GM12878 (cell line): ENCODE results near the gene ELK4. TPM values are rescaled to one million over a fixed set of nuclear protein-coding genes. Genes with fewer than 3 reads are reported as not detected.

Experiments used
- ATF2 ChIP-seq: IDR thresholded peaks from 2 replicates; pipeline ENCODE4 v1.6.1; 2012; ENCODE audit warnings: low read length, inconsistent platforms
- ATF7 ChIP-seq: fragments of 450-650 bp; IDR thresholded peaks from 2 replicates; pipeline ENCODE4 v1.6.1; 2016; ENCODE audit warnings: low read depth, mild to moderate bottlenecking
- CBFB ChIP-seq: IDR thresholded peaks from 2 replicates; pipeline ENCODE4 v1.6.1; 2016; ENCODE audit warnings: antibody characterized with exemption, low read depth
- CEBPB ChIP-seq, 2 experiments: fragments of 150-350 bp in 1 of 2; IDR thresholded peaks; 2 replicates each; pipeline ENCODE4 v1.6.1; 2012 to 2014; ENCODE audit warnings: low read depth in 2 of 2, low read length in 2 of 2, borderline replicate concordance in 1 of 2, inconsistent platforms in 1 of 2
- HDAC2 ChIP-seq: fragments of 200-600 bp; sonication (generic); IDR thresholded peaks from 2 replicates; pipeline ENCODE4 v1.6.1; 2017
- HDAC6 ChIP-seq: fragments of 200-600 bp; sonication (generic); IDR thresholded peaks from one replicate; pipeline ENCODE4 v1.8.0; 2017; ENCODE audit warnings: antibody characterized with exemption; ENCODE audit not compliant: unreplicated experiment
- HDGF ChIP-seq: fragments of 450-650 bp; IDR thresholded peaks from 2 replicates; pipeline ENCODE4 v1.6.1; 2016; ENCODE audit warnings: antibody characterized with exemption
- JUND ChIP-seq: IDR thresholded peaks from 2 replicates; pipeline ENCODE4 v1.6.1; 2012; ENCODE audit warnings: low read depth, mild to moderate bottlenecking, low read length, improper control_type of control experiment, moderate library complexity
- LARP7 ChIP-seq: fragments of 450-650 bp; IDR thresholded peaks from 2 replicates; pipeline ENCODE4 v1.6.1; 2017; ENCODE audit warnings: mild to moderate bottlenecking
- MXI1 ChIP-seq: fragments of 150-350 bp; IDR thresholded peaks from 2 replicates; pipeline ENCODE4 v1.6.1; 2011; ENCODE audit warnings: low read depth, mild to moderate bottlenecking, inconsistent platforms, low read length, improper control_type of control experiment
- MYB ChIP-seq: fragments of 150-350 bp; IDR thresholded peaks from 2 replicates; pipeline ENCODE4 v1.6.1; 2014; ENCODE audit warnings: mild to moderate bottlenecking, low read depth, low read length, borderline replicate concordance
- NFXL1 ChIP-seq: fragments of 450-650 bp; IDR thresholded peaks from 2 replicates; pipeline ENCODE4 v1.6.1; 2017; ENCODE audit warnings: antibody characterized with exemption, mild to moderate bottlenecking, borderline replicate concordance
- RCOR1 ChIP-seq: conservative IDR thresholded peaks from 2 replicates; pipeline ENCODE4 v1.6.1; 2012; ENCODE audit warnings: low read depth, low read length, improper control_type of control experiment
- SMARCA5 ChIP-seq: fragments of 450-650 bp; IDR thresholded peaks from 2 replicates; pipeline ENCODE4 v1.6.1; 2017; ENCODE audit warnings: mild to moderate bottlenecking
- SPI1 ChIP-seq: IDR thresholded peaks from 2 replicates; pipeline ENCODE4 v1.6.1; 2011; ENCODE audit warnings: low read depth, mild to moderate bottlenecking, low read length, moderate library complexity, borderline replicate concordance; ENCODE audit not compliant: insufficient read depth
- SUPT20H ChIP-seq: IDR thresholded peaks from 2 replicates; pipeline ENCODE4 v1.6.1; 2011; ENCODE audit warnings: low read depth, mild to moderate bottlenecking, low read length, moderate library complexity, borderline replicate concordance; ENCODE audit not compliant: control insufficient read depth
- TCF3 ChIP-seq: IDR thresholded peaks from 2 replicates; pipeline ENCODE4 v1.6.1; 2012; ENCODE audit warnings: low read depth, mild to moderate bottlenecking, low read length, borderline replicate concordance; ENCODE audit not compliant: insufficient read depth
- ZNF274 ChIP-seq: IDR thresholded peaks from one replicate; pipeline ENCODE4 v1.8.0; 2011; ENCODE audit not compliant: insufficient read length, insufficient read depth
- ZNF384 ChIP-seq: IDR thresholded peaks from 2 replicates; pipeline ENCODE4 v1.6.1; 2012; ENCODE audit warnings: low read depth, mild to moderate bottlenecking, low read length, improper control_type of control experiment, borderline replicate concordance
- polyA plus RNA-seq, 11 experiments: library from polyadenylated mRNA; depleted of rRNA in 4 of 11; unstranded in 6 of 11; stranded (reverse) in 5 of 11; fragments of >200 nt; fragmentation: Nextera tagmentation in 4 of 11; fragmentation: Illumina TruSeq in 1 of 11; extraction: Ambion mirVana in 4 of 11; extraction: Trizol in 1 of 11; gene quantifications; 1 replicate in 1 of 11; 2 replicates in 10 of 11; pipeline versions ENCODE4 v1.2.1 to v1.2.3, GENCODE V29; 2011 to 2016; ENCODE audit warnings: inconsistent platforms in 2 of 11, missing spikeins in 2 of 11, low read depth in 1 of 11
- total RNA-seq, 4 experiments: library from RNA; depleted of rRNA in 3 of 4; stranded (reverse); fragments of >200 nt in 3 of 4; fragmentation: Illumina TruSeq in 1 of 4; extraction: Trizol in 1 of 4; gene quantifications; 2 replicates each; pipeline versions ENCODE4 v1.2.1 to v1.2.3, GENCODE V29; 2013 to 2021
- TF ChIP-seq, protein P1 (sequence below): fragments of 450-650 bp; IDR thresholded peaks from 2 replicates; pipeline ENCODE4 v1.6.1; 2018; ENCODE audit warnings: borderline replicate concordance, mild to moderate bottlenecking; ENCODE audit not compliant: partially characterized antibody
- TF ChIP-seq, protein P2 (sequence below): fragments of 450-650 bp; IDR thresholded peaks from 2 replicates; pipeline ENCODE4 v1.6.1; 2016; ENCODE audit warnings: mild to moderate bottlenecking, moderate library complexity, borderline replicate concordance
- TF ChIP-seq, protein P3 (sequence below): fragments of 450-650 bp; IDR thresholded peaks from 2 replicates; pipeline ENCODE4 v1.6.1; 2017; ENCODE audit warnings: mild to moderate bottlenecking, low read depth, inconsistent platforms; ENCODE audit not compliant: poor library complexity, severe bottlenecking

The ELK4 gene
- total and polyA plus RNA-seq, 10 of the 15 experiments (the other 5 are each of a cell fraction or from before 2014, with no cell fraction given) = 5.2 to 71.5 (median 18.5) TPM

GRCh38 chr1:205668951-205669340 lies 37.1 kb upstream of the ELK4 start (continued):
- TF ChIP-seq, protein P1, sequence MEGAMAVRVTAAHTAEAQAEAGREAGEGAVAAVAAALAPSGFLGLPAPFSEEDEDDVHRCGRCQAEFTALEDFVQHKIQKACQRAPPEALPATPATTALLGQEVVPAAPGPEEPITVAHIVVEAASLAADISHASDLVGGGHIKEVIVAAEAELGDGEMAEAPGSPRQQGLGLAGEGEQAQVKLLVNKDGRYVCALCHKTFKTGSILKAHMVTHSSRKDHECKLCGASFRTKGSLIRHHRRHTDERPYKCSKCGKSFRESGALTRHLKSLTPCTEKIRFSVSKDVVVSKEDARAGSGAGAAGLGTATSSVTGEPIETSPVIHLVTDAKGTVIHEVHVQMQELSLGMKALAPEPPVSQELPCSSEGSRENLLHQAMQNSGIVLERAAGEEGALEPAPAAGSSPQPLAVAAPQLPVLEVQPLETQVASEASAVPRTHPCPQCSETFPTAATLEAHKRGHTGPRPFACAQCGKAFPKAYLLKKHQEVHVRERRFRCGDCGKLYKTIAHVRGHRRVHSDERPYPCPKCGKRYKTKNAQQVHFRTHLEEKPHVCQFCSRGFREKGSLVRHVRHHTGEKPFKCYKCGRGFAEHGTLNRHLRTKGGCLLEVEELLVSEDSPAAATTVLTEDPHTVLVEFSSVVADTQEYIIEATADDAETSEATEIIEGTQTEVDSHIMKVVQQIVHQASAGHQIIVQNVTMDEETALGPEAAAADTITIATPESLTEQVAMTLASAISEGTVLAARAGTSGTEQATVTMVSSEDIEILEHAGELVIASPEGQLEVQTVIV = no peak
- TF ChIP-seq ATF7 = no peak
- no peak for TF ChIP-seq CEBPB (IDR thresholded peaks at IDR 0.05; ENCODE audit: borderline replicate concordance in 1 of 2, low read depth in 2 of 2, low read length in 2 of 2)
- TF ChIP-seq HDAC6 = no peak
- TF ChIP-seq RCOR1 = no peak
- no peak for TF ChIP-seq HDGF
- no peak for TF ChIP-seq CBFB
- TF ChIP-seq TCF3 = no peak
- no peak for TF ChIP-seq SUPT20H
- peak; percentile 85 for TF ChIP-seq SPI1
- TF ChIP-seq MYB = no peak
- TF ChIP-seq JUND = no peak
- TF ChIP-seq, protein P2, sequence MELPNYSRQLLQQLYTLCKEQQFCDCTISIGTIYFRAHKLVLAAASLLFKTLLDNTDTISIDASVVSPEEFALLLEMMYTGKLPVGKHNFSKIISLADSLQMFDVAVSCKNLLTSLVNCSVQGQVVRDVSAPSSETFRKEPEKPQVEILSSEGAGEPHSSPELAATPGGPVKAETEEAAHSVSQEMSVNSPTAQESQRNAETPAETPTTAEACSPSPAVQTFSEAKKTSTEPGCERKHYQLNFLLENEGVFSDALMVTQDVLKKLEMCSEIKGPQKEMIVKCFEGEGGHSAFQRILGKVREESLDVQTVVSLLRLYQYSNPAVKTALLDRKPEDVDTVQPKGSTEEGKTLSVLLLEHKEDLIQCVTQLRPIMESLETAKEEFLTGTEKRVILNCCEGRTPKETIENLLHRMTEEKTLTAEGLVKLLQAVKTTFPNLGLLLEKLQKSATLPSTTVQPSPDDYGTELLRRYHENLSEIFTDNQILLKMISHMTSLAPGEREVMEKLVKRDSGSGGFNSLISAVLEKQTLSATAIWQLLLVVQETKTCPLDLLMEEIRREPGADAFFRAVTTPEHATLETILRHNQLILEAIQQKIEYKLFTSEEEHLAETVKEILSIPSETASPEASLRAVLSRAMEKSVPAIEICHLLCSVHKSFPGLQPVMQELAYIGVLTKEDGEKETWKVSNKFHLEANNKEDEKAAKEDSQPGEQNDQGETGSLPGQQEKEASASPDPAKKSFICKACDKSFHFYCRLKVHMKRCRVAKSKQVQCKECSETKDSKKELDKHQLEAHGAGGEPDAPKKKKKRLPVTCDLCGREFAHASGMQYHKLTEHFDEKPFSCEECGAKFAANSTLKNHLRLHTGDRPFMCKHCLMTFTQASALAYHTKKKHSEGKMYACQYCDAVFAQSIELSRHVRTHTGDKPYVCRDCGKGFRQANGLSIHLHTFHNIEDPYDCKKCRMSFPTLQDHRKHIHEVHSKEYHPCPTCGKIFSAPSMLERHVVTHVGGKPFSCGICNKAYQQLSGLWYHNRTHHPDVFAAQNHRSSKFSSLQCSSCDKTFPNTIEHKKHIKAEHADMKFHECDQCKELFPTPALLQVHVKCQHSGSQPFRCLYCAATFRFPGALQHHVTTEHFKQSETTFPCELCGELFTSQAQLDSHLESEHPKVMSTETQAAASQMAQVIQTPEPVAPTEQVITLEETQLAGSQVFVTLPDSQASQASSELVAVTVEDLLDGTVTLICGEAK = no peak
- TF ChIP-seq, protein P3, sequence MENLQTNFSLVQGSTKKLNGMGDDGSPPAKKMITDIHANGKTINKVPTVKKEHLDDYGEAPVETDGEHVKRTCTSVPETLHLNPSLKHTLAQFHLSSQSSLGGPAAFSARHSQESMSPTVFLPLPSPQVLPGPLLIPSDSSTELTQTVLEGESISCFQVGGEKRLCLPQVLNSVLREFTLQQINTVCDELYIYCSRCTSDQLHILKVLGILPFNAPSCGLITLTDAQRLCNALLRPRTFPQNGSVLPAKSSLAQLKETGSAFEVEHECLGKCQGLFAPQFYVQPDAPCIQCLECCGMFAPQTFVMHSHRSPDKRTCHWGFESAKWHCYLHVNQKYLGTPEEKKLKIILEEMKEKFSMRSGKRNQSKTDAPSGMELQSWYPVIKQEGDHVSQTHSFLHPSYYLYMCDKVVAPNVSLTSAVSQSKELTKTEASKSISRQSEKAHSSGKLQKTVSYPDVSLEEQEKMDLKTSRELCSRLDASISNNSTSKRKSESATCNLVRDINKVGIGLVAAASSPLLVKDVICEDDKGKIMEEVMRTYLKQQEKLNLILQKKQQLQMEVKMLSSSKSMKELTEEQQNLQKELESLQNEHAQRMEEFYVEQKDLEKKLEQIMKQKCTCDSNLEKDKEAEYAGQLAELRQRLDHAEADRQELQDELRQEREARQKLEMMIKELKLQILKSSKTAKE = peak; percentile 14
- TF ChIP-seq HDAC2 = no peak
- TF ChIP-seq LARP7 = no peak
- TF ChIP-seq NFXL1 = 0 out of 2 replicates have a peak, but pooled peaks have one; percentile 15
- no peak for TF ChIP-seq ZNF274
- TF ChIP-seq ATF2 = no peak
- TF ChIP-seq MXI1 = peak; percentile 80
- TF ChIP-seq SMARCA5 = no peak
- no peak for TF ChIP-seq ZNF384
